GM19324 (cell line): ENCODE measurements around the gene ARHGEF25.
"Not testable (repeated sequence)": the region's sequence is repeated elsewhere in the genome, so short reads cannot be mapped to it uniquely, and the experiment has no call there.

ENCODE experiments used
- ATAC-seq: cut with Tn5 transposase; IDR thresholded peaks from one replicate; pipeline ENCODE4 v1.9.1; 2021; ENCODE audit warnings: mild to moderate bottlenecking, moderate library complexity; ENCODE audit not compliant: unreplicated experiment, low FRiP score

ARHGEF25 gene

GRCh38 chr12:57611108-57611826 is at the start of gene ARHGEF25:
Gene ARHGEF25 (plus strand): TSS chr12:57611435. CDS start chr12:57611895, 460 bp downstream.
- ATAC-seq: no peak

DNA sequence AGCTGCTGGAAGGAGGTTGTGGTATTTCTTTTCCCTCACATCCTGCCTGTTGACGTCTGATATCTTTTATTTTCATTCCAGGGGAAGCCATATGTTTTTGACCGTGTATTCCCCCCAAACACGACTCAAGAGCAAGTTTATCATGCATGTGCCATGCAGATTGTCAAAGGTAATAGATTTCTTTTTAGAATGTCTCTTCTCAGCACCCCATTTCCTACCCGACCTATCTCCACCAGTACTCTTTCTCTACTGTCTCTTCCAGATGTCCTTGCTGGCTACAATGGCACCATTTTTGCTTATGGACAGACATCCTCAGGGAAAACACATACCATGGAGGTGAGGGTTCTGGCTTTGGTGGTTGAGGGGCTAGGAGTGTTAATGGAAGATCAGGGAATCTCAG is 47.9 kb upstream of the ARHGEF25 start:
- ATAC-seq: no peak

GRCh38 chr12:57564178-57564740 is 47.0 kb upstream of the ARHGEF25 start:
- no peak for ATAC-seq

DNA sequence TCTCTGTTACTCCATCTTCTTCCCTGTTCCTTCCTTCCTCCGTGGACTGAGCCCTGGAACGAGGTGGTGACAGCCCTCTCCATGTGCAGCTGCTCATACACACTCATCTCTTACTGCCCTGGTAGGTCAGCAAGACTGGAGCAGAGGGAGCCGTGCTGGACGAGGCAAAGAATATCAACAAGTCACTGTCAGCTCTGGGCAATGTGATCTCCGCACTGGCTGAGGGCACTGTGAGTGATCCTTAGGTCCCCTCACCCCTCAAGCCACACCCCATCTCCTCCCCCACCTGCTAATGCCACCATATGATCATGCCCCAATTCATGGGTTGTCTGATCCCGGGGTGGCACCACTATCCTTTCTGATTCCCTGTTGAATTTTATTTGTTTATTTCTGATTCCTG is 42.4 kb upstream of the ARHGEF25 start:
- no peak for ATAC-seq

DNA sequence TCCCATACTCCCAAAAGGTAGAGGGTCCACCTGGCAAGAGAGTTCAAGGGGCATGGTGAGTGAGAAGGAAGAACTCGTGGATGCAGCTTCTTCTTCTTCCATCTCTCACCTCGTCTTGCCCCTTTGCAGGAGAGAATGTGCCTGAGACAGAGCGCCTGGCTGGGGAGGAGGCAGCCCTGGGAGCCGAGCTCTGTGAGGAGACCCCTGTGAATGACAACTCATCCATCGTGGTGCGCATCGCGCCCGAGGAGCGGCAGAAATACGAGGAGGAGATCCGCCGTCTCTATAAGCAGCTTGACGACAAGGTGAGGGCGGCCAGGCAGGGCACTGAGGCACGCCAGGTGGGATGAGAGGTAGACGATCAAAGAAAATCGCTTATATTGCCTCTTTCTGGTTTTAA is 41.4 kb upstream of the ARHGEF25 start:
- ATAC-seq: no peak

- not testable (repeated sequence) for ATAC-seq
Measured at GRCh38 chr12:57570438-57570837, 40.8 kb upstream of the ARHGEF25 start.

GRCh38 chr12:57571926-57572762 is 39.1 kb upstream of the ARHGEF25 start:
- no peak for ATAC-seq

DNA sequence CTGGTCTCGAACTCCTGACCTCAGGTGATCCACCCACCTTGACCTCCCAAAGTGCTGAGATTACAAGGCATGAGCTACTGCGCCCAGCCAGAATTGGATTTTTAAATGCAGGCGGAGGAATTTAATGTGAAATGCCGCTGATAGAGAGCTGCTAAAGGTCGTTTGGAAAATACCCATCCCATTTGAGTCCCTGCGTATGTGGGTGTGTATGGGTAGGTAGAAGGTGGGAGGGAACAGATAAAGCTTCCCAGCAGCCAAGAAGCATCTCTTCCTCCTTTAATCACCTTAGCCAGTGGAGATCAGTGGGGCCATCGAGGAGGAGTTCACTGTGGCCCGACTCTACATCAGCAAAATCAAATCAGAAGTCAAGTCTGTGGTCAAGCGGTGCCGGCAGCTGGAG is 36.4 kb upstream of the ARHGEF25 start:
- ATAC-seq: no peak

DNA sequence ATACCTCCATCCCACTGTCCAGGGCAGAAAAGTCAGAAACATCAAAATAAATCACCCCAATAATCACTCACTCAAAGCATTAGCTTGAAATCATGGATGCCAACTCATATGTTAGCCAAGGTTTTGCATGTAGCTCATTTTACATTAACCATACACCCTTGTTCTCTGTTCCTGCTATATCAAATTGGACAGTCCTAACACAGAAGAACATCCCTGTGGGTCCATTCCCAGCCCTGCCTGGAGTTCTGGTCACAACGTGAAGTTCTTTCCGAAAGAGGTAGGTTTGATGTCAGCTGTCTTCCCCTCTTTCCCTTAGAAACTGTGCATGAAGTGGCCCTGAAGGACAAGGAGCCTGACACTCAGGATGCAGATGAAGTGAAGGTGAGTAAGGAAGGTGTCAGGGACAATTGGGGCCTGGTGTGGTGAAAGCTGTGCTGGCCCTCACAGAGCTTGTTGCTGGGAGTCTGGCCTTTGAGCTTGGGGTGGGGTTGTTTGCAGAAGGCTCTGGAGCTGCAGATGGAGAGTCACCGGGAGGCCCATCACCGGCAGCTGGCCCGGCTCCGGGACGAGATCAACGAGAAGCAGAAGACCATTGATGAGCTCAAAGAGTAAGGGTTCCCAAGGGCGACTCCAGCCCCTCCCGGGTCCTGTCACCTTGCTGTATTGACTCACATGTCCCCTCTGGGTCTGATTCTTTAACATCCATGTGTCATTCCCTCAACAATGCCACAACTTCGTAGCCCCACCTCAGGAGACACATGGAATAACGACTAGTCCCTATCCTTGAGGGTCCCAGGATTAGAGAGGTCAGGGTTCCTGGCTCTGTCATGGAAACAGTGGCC is 35.2 kb upstream of the ARHGEF25 start:
- ATAC-seq: no peak

DNA sequence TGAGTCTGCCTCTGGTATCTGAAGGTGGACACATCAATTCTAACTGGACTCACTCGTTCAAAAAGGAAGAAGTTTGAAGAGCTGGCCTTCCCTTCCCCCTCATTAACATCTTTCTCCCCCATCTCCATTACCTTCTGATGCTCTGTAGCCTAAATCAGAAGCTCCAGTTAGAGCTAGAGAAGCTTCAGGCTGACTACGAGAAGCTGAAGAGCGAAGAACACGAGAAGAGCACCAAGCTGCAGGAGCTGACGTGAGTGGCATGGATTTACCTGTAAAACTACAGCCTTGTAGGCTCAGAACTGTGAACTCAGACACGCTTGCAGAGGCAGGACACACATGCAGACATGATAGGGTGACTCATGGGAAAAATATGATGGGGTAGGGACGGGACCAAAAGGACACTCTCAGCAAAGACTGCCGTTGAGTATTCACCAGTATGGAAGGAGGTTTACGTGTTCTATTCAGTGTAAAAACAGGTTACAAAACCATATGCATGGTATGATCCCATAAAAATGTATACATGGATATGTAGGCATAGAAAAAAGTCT is 34.5 kb upstream of the ARHGEF25 start:
- no peak for ATAC-seq

- ATAC-seq: no peak
Measured at GRCh38 chr12:57577981-57578758, 33.1 kb upstream of the ARHGEF25 start.

GRCh38 chr12:57579011-57579410 is 32.2 kb upstream of the ARHGEF25 start:
- no peak for ATAC-seq

GRCh38 chr12:57579677-57580465 is 31.4 kb upstream of the ARHGEF25 start:
- no peak for ATAC-seq

GRCh38 chr12:57580466-57580795 is 30.8 kb upstream of the ARHGEF25 start:
- no peak for ATAC-seq

- no peak for ATAC-seq
Measured at GRCh38 chr12:57581802-57582201, 29.4 kb upstream of the ARHGEF25 start.

GRCh38 chr12:57582440-57582839 is 28.8 kb upstream of the ARHGEF25 start:
- no peak for ATAC-seq

- peak; percentile 80 for ATAC-seq
Measured at GRCh38 chr12:57583008-57583831, 28.0 kb upstream of the ARHGEF25 start.

- ATAC-seq: no peak
Measured at GRCh38 chr12:57584050-57584449, 27.2 kb upstream of the ARHGEF25 start.
